Kidney epithelial cell (primary cell): ENCODE data around the gene ALK. TPM values are rescaled to one million over a fixed set of nuclear protein-coding genes. Genes with fewer than 3 reads are reported as not detected.

Experiments
- DNase-seq: peaks from one replicate; pipeline ENCODE4 v3.0.0-alpha.2; 2010; ENCODE audit warnings: low read depth
- H3K27me3 ChIP-seq: 2 replicates; pipeline ENCODE4 v1.6.0; 2011; ENCODE audit warnings: low read length; ENCODE audit not compliant: control insufficient read depth, insufficient read depth
- H3K36me3 ChIP-seq: 2 replicates; pipeline ENCODE4 v1.5.1; 2011; ENCODE audit warnings: low read length; ENCODE audit not compliant: control insufficient read depth, insufficient read depth
- H3K4me3 ChIP-seq: 2 replicates; pipeline ENCODE4 v1.5.1; 2011; ENCODE audit warnings: low read depth, mild to moderate bottlenecking, control low read depth, low read length
- CTCF ChIP-seq: IDR thresholded peaks from 2 replicates; pipeline ENCODE4 v1.5.1; 2011; ENCODE audit warnings: mild to moderate bottlenecking, moderate library complexity, low read length, control low read depth, inconsistent platforms; ENCODE audit not compliant: insufficient read depth, poor library complexity, severe bottlenecking
- total RNA-seq: library from RNA; depleted of rRNA; stranded (reverse); fragments of >200 nt; gene quantifications from 2 replicates; pipeline ENCODE4 v1.2.3, GENCODE V29; 2015

ALK gene
- total RNA-seq, 1 donor from 2014 or later: not detected

- Histone ChIP-seq H3K36me3 (no peaks in the 10 kb centered on the region), H3K27me3 (no peaks in the 10 kb centered on the region), H3K4me3 (no peak overlapping the region)
- TF ChIP-seq CTCF: no peak
- no peak for DNase-seq
Observed at GRCh38 chr2:29810956-29811355, 110.4 kb downstream of the ALK start.

- H3K36me3 ChIP-seq: no peaks in the 10 kb centered on the region
- no peak for DNase-seq
- H3K4me3 ChIP-seq: no peak overlapping the region
- no peak for TF ChIP-seq CTCF
- H3K27me3 ChIP-seq: no peaks in the 10 kb centered on the region
Observed at GRCh38 chr2:29808321-29808720, 113.1 kb downstream of the ALK start.

GRCh38 chr2:29807082-29807481 is 114.3 kb downstream of the ALK start:
- no peak for DNase-seq
- no peak for TF ChIP-seq CTCF
- no peak overlapping the region for H3K4me3 ChIP-seq
- H3K27me3 ChIP-seq: no peaks in the 10 kb centered on the region
- no peaks in the 10 kb centered on the region for H3K36me3 ChIP-seq

- no peak for DNase-seq
- H3K36me3 ChIP-seq: no peaks in the 10 kb centered on the region
- no peak for TF ChIP-seq CTCF
- no peaks in the 10 kb centered on the region for H3K27me3 ChIP-seq
- no peak overlapping the region for H3K4me3 ChIP-seq
Observed at GRCh38 chr2:29806461-29806860, 114.9 kb downstream of the ALK start.

GRCh38 chr2:29804671-29805070 is 116.7 kb downstream of the ALK start:
- DNase-seq: no peak
- Histone ChIP-seq H3K4me3 (no peak overlapping the region), H3K36me3 (no peaks in the 10 kb centered on the region), H3K27me3 (no peaks in the 10 kb centered on the region)
- TF ChIP-seq CTCF: no peak

- no peak for TF ChIP-seq CTCF
- no peaks in the 10 kb centered on the region for H3K36me3 ChIP-seq
- H3K4me3 ChIP-seq: no peak overlapping the region
- no peaks in the 10 kb centered on the region for H3K27me3 ChIP-seq
- no peak for DNase-seq
Observed at GRCh38 chr2:29803537-29803936, 117.8 kb downstream of the ALK start.
